ENCODE measurements around the gene CARM1.
A peak's percentile ranks its signal among the peaks of the same experiment; 100 is the strongest.
"Not testable (repeated sequence)": the region's sequence is repeated elsewhere in the genome, so short reads cannot be mapped to it uniquely, and the experiment has no call there.

CARM1 gene

DNA sequence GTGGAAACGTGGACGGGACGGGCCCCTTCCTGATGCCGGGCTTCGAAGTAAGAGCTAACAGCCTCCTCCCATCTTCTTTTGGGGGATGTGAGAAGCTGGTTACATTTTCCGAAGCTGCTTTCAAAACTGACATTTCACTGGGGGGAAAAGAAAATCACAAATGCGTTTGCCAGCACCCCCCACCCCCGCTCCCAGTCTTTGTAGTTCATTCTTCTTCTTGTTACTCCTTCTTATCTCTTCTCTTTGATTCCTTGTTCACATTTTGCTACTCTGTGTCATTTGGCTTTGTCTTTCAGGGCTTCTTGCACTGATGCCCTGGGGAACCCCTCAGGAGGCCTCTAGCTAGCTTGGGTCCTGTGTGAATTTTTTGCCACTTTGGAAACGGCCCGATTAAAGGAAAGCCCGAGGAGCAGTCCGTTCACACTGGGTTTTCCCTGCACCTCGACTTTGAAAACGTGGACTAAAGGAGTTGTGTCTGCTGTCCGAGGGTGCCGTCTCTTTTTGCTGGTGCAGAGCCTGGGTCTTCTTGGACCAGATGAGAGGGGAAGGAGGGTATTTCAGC, 1.3 kb downstream of the CARM1 start:
- DNase-seq (ENCODE audit: low read depth in 2 of 2): no peak

DNA sequence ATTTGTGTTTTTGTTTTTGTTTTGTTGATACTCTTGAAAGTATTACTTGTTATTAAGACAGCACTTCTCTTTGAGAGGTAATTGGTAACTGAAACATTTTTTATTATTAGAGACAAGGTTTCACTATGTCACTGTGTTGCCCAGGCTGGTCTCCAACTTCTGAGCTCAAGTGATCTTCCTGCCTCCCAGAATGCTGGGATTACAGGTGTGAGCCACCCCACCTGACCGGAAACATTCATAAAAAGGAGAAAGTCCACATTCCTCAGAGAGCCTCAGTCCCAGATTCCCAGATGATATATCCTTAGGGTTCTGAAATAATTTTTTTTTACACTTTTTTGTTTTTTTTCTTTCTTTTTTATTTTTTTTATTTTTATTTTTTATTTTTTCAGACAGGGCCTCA, 2.7 kb downstream of the CARM1 start:
- no peak for DNase-seq (ENCODE audit: low read depth in 2 of 2)

DNA sequence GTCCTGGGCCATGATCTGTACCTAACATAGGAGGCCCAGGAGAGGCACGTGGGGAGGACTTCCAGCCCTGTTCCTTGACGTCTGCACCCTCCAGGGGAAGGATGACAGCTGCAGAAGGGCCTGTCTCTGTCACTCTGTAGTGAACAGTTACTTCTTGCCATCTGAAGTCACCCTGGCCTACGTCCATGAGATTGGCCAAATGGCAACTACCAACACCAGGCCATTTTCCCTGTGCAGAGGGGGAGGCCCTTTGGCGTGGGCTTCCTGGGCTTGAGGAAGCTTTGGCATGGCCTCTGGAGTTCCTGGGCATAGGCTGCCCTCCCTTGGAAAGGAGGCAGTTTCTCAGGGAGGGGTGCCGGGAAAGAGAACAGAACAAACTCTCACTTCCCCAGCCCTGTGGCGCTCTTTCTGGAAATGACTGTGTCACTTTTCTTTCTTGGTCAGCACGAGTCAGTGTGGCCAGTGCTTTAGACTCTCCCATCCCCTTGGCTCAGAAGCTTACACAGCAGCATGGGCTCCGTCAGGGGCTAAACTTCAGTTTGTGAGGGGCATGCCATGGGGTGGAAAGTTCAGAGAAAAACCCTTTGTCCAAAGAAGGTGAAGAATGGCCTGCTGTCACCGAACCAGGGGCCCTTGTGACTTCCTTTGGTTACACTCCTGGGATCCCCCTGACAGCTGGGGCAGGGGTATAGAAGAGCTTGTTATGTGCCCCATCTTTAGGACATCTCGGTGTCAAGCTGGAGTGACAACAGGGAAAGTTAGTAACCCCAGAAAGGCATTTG, 5.3 kb downstream of the CARM1 start:
- DNase-seq (ENCODE audit: low read depth in 2 of 2): peak in 1 of 2 donors; percentile 5

DNA sequence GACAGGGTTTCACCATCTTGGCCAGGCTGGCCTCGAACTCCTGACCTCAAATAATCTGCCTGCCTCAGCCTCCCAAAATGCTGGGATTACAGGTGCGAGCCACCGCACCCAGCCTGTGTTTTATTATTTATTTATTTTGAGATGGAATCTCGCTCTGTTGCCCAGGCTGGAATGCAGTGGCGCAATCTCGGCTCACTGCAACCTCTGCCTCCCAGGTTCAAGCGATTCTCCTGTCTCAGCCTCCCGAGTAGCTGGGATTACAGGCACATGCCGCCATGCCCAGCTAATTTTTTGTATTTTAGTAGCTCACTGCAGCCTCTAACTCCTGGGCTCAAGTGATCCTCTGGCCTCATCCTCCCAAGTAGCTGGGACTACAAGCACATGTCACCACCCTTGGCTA, 6.3 kb downstream of the CARM1 start:
- DNase-seq (ENCODE audit: low read depth in 2 of 2): not testable (repeated sequence)

DNA sequence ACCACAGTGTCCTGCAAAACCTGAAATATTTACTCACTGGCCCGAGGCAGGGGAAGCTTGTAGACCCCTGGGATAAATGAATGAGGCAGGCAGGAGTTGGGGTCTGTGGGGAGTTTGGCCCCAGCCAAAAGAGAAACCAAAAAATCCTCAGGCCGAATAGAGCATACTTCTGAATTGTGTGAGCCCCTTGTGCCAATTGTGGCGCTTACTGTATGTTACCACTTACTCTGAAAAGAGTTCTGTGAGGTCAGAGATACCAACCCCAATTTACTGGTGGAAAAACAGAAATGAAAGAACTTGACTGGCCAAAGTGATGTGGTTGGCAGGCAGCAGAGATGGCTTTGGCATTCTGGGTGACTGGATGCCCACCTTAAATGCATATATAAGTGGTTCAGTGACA, 6.9 kb downstream of the CARM1 start:
- DNase-seq (ENCODE audit: low read depth in 2 of 2): no peak

DNA sequence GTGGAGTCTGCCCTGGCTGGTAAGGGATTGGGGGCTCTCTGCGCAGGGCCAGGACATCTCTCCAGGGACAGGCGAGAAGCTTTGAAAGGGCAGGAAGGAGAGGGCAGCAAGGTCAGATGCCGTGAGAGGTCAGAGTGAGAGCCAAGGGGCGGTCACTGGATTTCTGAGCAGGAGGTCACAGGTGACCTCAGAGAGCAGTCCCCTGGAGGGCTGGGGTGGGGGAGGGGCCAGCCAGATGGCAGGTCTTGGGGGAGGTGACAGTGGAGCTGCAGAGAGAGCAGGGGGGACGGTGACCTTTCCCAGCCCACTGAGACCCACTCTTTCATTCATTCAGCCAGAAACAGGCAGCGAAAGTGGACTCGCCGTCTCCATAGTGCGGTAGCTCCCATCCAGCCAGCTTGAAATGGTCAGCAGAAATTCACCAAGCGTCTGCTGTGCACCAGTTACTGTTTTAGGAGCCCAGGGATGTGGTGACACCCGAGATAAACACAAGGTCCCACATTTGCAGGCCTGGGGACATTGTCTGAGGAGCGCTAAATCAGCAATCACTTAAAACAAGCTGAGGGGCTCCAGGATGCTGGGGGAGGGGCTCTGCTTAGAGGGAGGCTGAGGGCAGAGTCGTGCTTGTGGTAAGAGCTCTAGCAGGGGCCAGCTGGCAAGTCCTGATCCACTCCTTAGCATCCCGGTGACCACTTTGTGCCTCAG, 10.2 kb downstream of the CARM1 start:
- DNase-seq (ENCODE audit: low read depth in 2 of 2): no peak

DNA sequence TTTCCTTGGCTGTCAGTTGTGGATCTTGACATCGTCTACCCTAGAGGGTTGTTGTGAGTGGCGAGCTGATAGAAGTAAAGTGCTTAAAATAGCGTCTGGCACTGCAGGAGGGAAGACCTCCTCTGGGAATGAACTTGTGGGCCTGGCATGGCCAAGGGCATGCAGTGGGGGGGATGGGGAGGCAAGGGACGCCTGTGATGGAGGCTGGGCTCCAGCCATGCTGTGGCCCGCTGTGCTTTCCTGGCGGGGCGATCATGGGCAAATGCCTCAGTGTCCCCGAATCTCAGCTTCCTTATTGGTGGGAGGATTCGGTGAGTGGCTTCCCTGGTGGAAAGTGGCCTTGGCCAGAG, 10.7 kb downstream of the CARM1 start:
- DNase-seq (ENCODE audit: low read depth in 2 of 2): no peak

DNA sequence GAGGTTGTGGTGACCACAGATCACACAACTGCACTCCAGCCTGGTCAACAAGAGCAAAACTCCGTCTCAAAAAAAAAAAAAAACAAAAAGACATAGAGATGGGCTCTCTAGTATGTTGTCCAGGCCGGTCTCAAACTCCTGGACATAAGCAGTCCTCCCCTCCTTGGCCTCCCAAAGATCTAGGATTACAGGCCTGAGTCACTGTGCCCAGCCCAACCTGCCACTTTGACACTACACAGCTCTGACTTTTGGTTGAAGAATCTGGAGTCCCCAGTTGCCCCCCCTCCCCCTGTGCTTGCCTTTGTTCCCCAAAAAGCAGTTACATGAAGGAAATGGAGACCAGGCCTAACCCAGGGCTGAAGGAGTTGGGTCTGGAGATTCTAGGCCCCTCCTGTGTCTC, 12.9 kb downstream of the CARM1 start:
- no peak for DNase-seq (ENCODE audit: low read depth in 2 of 2)

DNA sequence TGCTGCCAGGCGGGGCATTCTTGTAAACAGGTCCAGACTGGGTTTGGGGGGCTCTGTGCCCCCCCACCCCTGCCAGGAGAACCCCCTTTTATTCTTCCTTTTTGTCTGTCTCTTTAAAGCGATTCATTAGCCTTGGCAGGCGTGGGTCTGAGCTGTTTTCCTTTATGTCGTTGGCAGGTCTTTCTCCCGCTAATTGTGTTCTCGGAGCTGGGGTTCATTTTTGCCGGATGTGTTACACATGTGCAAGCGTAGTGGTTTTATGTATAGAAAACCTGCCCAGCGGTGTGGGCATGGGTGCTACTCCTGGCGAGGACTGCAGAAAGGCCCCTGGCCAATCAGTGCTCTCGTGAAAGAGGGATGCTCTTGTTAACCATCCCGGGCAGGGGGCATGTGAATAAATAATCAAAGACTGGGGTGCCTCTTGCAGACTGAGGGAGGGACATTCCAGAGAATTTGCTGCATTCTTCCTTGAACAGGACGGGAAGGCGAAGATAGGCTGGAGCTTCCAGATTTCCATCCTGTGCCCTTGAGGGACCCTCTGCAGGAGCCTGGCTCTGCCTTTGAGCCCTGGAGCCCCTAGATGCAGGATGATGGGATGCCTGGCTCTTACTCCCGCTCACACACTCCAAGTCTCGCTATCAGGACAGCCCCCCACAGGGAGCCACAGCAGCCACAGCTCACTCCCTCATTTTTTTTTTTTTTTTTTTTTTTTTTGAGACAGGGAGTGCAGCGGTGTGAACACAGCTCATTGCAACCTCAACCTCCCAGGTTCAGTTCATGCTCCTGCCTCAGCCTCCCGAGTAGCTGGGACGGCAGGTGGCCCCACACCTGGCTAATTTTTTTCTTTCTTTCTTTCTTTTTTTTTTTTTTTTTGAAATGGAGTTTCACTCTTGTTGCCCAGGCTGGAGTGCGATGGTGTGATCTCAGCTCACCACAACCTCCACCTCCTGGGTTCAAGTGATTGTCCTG, 14.1 kb downstream of the CARM1 start:
- no peak for DNase-seq (ENCODE audit: low read depth in 2 of 2)

DNA sequence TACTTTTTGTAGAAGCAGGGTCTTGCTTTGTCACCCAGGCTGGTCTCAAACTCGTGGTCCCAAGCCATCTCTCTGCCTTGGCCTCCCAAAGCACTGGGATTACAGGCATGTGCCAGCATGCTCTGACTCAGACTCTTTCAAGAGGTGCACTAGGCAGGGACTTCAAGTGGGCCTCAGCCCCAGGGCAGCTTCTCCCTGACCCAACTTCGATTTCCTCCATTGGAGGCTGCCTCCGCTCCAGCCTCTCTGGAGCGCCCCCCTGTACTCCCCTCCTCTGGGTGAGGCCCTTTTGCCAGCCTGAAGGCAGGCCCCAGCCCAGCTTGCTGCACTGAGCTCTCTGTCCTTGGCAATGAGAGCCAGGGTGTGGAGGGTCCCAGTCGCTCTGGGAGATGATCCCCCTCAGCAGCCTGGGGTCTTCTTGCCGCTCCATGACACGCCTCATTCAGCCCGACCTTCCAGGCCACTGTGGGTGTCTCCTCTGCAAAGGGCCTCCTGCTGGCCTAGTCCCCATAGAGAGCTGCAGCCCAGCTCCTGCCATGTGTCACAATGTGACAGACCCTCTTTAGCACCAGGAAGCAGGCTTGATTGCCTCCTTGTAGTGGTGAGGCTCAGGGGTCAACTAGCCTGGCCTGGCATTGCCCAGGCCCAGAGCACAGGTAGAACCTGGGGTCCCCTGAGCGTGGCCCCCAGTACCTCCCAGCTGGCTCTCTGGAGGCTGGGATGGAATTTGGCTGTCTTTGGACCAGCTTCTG, 16.4 kb downstream of the CARM1 start:
- no peak for DNase-seq (ENCODE audit: low read depth in 2 of 2)

DNA sequence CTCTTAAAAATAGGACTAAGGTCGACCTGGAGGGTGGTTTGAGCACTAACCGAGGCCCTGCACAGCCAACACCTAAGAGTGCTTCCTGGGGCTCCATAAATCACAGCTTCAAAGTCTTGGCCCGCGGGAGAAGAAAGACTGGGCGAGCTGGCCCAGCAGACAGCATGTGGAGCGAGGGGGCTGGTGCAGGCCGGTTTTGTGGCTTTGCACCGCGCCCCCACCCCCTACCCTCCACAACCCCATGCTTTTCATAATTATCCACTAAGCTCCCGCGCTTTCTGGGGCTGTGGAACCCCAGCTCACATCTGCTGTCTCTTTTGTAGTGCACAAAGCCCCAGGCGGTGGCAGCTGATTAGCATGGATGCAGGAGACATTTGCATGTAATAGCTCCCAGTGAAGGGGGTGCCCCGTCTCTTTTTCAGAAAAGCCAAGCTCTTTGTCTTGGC, 17.1 kb downstream of the CARM1 start:
- no peak for DNase-seq (ENCODE audit: low read depth in 2 of 2)

DNA sequence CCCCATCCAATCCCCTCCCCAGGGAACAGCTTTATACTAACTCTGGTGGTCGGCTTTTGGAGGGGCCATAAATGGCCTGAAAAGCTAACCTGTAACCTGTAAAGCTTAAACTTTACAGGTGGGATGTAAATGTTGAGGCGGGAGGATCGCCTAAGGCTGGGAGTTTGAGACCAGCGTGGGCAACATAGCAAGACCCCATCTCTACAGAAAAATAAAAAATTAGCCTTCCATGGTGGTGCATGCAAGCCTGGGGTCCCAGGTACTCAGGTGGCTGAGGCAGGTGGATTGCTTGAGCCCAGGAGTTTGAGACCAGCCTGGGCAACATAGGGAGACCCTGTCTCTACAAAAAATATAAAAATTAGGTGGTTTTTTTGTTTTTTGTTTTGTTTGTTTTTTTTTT, 18.5 kb downstream of the CARM1 start:
- DNase-seq (ENCODE audit: low read depth in 2 of 2): no peak

DNA sequence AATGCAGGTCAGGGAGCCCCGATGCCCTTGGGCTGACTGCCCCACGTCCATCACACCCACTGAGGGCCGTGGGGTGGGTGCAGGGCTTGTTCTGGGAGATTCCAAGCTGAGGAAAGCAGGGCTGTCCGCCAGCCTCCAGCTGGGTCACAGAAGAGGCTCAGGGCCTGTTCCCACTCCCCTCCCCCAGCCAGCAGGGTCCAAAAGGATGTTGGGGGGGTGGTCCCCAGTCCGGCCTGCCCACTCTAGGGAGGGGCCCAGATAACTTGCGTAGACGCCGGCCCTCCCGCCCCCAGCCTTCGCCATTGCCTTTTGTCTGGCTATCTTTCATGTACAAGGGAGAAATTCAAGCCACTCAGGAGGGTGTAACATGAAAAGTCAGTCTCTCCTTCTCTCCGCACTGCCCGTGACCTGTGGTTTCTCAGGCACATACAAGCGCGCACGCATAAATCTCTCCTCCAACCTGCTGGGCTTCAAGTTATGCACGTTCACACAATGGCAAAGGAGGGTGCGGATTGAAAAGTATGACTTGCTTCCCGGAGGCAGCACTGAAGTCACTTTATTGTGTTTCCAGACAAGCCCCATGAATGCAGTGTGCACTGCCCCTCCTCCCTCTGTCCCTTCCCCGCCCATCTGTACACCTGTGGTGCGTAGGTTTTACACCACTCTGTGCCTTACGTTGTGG, 20.2 kb downstream of the CARM1 start:
- no peak for DNase-seq (ENCODE audit: low read depth in 2 of 2)

DNA sequence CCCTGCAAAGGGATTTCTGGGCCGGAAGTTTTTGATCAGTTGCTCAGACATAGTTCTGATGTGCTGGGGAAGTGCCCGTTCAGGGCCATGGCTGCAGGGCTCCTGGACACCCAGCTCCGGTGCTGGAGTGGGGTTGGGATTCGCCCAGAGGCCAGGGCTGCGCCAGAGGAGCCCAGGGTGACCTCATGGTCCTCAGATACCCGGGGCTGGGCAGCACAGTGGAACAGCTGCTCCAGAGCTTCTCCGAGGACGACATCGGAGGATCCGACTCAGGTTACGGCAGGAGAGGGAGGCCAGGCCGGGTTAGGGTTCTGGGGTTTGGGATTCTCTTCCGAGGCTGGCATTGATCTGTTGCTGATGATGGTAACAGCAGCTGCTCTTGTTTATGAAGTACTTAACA, 20.9 kb downstream of the CARM1 start:
- no peak for DNase-seq (ENCODE audit: low read depth in 2 of 2)

DNA sequence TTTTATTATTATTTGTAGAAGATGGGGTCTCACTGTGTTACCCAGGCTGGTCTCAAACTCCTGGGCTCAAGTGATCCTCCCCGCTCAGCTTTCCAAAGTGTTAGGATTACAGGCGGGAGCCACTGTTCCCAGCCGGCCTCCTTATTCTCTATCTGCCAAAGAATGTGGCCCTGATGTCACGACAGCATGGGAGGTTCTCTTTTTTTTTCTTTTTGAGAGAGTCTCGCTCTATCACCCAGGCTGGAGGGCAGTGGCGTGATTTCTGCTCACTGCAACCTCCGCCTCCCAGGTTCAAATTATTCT, 23.5 kb downstream of the CARM1 start:
- no peak for DNase-seq (ENCODE audit: low read depth in 2 of 2)

DNA sequence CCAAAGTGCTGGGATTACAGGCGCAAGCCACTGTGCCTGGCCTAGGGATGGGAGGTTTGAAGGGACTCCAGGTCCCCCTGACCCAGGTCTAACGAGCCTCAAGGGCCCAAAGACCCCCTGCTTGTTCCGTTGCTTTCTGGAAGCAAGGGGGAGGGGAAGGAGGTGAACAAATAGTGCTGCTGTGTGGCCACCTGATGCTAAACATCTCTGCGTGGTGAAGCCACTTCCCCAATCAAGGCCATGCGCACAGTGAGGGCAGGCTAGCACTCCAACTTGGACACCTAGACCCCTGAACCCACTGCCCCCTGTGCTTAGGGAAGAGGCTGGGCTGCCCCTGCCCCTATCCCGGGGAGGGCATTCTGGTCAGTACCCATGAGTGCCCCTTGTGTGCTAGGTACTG, 24.0 kb downstream of the CARM1 start:
- no peak for DNase-seq (ENCODE audit: low read depth in 2 of 2)

DNA sequence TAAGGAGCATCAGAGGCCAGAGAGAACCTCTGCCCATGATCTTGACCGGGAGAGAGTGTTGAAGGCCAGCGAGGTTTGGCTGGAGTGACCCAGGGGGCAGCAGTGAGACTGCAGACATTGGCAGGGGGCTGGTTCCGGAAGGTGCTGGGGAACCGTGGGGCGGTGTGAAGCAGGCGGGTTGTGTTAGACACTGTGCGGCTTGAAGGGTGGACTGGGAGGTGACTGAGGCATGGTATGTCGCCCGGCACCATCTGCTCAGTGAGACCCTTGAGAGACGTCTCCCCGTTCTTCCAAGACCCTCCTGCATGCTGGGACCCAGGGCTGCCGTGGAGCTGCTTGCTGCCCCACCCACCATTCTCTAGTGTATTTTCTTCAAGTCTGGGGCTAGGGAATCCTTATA, 24.6 kb downstream of the CARM1 start:
- DNase-seq (ENCODE audit: low read depth in 2 of 2): no peak

DNA sequence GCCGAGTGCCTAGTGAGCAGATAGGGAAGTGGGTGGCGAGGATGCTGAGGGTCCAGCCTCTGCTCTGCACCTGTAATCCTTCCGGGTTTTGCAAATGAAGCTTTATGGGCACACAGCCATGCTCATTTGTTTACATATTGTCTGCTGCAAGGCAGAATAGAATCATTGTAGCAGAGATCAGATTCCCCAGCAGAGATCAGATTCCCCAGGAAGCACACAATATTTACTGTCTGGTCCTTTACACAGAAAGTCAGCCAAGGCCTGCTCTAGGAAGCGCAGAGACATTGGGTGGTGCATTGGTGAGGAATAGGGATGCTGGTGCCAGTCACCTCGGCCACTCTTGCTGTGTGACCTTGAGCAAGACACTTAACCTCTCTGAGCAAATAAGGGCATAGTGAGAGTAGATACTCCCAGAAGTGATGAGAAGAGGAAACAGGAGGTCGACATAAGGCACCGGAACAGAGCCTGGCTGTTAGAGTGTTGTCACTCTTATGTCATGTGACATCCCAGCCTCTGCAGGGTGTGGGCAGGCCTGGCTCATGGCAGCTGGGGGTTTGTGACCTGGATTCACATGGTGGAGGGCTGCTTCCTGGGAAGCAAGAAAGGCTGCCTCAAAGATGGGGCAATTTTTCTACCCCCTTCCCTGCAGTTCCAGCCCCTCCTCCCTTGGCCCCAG, 25.6 kb downstream of the CARM1 start:
- DNase-seq (ENCODE audit: low read depth in 2 of 2): no peak

DNA sequence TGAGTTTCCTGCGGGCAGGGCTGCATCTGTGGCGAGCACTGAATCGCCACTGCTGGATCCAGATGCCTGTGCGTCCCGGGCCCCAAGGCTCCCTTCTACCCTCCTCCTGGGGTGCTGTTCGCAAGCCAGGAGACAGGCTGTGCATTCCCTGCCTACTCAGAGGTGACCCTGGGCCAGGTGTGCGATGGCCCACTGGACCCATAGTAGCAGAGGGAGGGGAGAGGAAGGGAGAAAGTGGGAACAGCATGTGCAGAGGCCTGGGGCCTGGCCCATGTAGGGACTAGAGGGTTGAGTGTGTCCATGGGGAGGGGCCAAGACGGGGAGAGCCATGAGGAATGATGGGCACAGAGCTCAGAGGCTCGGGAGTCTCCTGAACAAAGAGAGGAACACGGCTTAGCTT, 27.3 kb downstream of the CARM1 start:
- no peak for DNase-seq (ENCODE audit: low read depth in 2 of 2)

DNA sequence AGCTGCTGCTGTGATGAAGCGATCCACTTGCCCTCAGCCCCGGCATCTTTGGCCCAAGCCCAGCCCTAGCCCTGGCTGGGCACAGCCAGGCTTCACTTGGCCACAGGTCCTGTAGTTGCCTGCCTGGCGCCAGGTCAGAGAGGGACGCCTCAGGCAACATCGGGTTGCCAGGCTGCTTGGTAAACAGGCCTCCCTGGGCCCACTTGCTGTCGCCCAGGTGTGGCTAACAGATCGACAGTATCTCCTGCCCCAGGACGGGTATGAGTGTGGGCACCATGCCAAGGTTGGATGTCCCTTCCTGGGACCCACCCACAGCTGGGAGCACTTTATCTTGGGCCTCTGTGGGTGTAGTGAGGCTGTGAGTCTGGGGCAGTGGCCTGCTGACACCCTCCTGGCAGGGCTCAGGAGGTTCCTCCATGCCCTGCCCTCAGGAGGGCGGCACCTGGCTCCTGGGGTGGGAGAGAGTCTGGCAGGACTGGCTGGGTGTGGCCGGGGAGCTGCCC, 27.8 kb downstream of the CARM1 start:
- no peak for DNase-seq (ENCODE audit: low read depth in 2 of 2)

Measured in stimulated activated CD8-positive, alpha-beta memory T cell treated with anti-CD3 and anti-CD28 coated beads, Interleukin-2, amount 100 ng/mL, for 48 hours (primary cell).